GM23248 (cell line): Measurements from ENCODE around the gene MYO1D. TPM values are rescaled to one million over a fixed set of nuclear protein-coding genes. Genes with fewer than 3 reads are reported as not detected.
A peak's percentile ranks its signal among the peaks of the same experiment; 100 is the strongest.

ENCODE experiments used
- DNase-seq: peaks from one replicate; pipeline ENCODE4 v3.0.0-alpha.2; 2015
- H2AFZ ChIP-seq: fragments of 200-600 bp; sonication (generic); 2 replicates; pipeline ENCODE4 v1.6.1; 2016; ENCODE audit warnings: antibody characterized with exemption
- H3F3A ChIP-seq: fragments of 200-600 bp; sonication (generic); 2 replicates; pipeline ENCODE4 v1.6.1; 2016; ENCODE audit warnings: mild to moderate bottlenecking, antibody characterized with exemption, mixed run types; ENCODE audit not compliant: insufficient read depth
- H3K27ac ChIP-seq: fragments of 200-600 bp; sonication (generic); 2 replicates; pipeline ENCODE4 v1.5.1; 2016; ENCODE audit warnings: mild to moderate bottlenecking
- H3K27me3 ChIP-seq: fragments of 200-600 bp; sonication (generic); replicated peaks from 2 replicates; pipeline ENCODE4 v1.6.1; 2016; ENCODE audit warnings: mild to moderate bottlenecking; ENCODE audit not compliant: insufficient read depth
- H3K36me3 ChIP-seq: fragments of 200-600 bp; sonication (generic); 2 replicates; pipeline ENCODE4 v1.6.1; 2016; ENCODE audit warnings: low read depth, mild to moderate bottlenecking
- H3K4me1 ChIP-seq: fragments of 200-600 bp; sonication (generic); 2 replicates; pipeline ENCODE4 v1.6.1; 2016; ENCODE audit warnings: mild to moderate bottlenecking; ENCODE audit not compliant: insufficient read depth
- H3K4me2 ChIP-seq: fragments of 200-600 bp; sonication (generic); one replicate; pipeline ENCODE4 v1.6.1; 2016; ENCODE audit warnings: mild to moderate bottlenecking; ENCODE audit not compliant: unreplicated experiment
- H3K4me3 ChIP-seq: fragments of 200-600 bp; sonication (generic); 2 replicates; pipeline ENCODE4 v1.5.1; 2016; ENCODE audit warnings: mild to moderate bottlenecking
- H3K79me2 ChIP-seq: fragments of 200-600 bp; sonication (generic); 2 replicates; pipeline ENCODE4 v1.6.1; 2016; ENCODE audit warnings: mild to moderate bottlenecking; ENCODE audit not compliant: insufficient read depth
- H3K9ac ChIP-seq: fragments of 200-600 bp; sonication (generic); 2 replicates; pipeline ENCODE4 v1.6.1; 2016; ENCODE audit warnings: mild to moderate bottlenecking
- H3K9me2 ChIP-seq: fragments of 200-600 bp; sonication (generic); 2 replicates; pipeline ENCODE4 v1.6.1; 2016; ENCODE audit warnings: mixed run types, mild to moderate bottlenecking, moderate library complexity; ENCODE audit not compliant: insufficient read depth
- H3K9me3 ChIP-seq: fragments of 200-600 bp; sonication (generic); one replicate; pipeline ENCODE4 v1.6.1; 2017; ENCODE audit warnings: low read depth
- H4K20me1 ChIP-seq: fragments of 200-600 bp; sonication (generic); 2 replicates; pipeline ENCODE4 v1.6.0; 2016; ENCODE audit not compliant: insufficient read depth
- EZH2 ChIP-seq: fragments of 200-600 bp; sonication (generic); IDR thresholded peaks from 2 replicates; pipeline ENCODE4 v1.6.1; 2018; ENCODE audit warnings: antibody characterized with exemption, mild to moderate bottlenecking; ENCODE audit not compliant: insufficient read depth, poor library complexity, severe bottlenecking
- EZH2phosphoT487 ChIP-seq: fragments of 200-600 bp; sonication (generic); IDR thresholded peaks from 2 replicates; pipeline ENCODE4 v1.6.1; 2018; ENCODE audit warnings: antibody characterized with exemption, moderate library complexity, mild to moderate bottlenecking, low read depth; ENCODE audit not compliant: insufficient read depth
- WGBS, 2 experiments: methylation state at CpG; one replicate each; pipeline ENCODE4 v1.1.6; 2015 to 2017; ENCODE audit warnings: low lambda C conversion rate in 2 of 2, low coverage in 1 of 2; ENCODE audit errors: missing lambda C conversion rate in 2 of 2; 5-methylcytosine and 5-hydroxymethylcytosine counted together
- in situ Hi-C: fragments of 300-500 bp; cut with MboI; formaldehyde crosslinking; loops from 2 replicates; pipeline ENCODE4 v1.15.0; 2020
- polyA plus RNA-seq: library from polyadenylated mRNA; unstranded; fragments of >200 nt; fragmentation: Nextera tagmentation; extraction: Ambion mirVana; gene quantifications from 2 replicates; pipeline ENCODE4 v1.2.1, GENCODE V29; 2016
- total RNA-seq: library from RNA; depleted of rRNA; stranded (reverse); fragments of >200 nt; shearing (Covaris generic); gene quantifications from 2 replicates; pipeline ENCODE4 v1.2.3, GENCODE V29; 2014

Gene MYO1D
- total and polyA plus RNA-seq, 2 experiments from 2014 or later = 54.1 to 99.5 TPM

- peaks cover 55% of the 10 kb centered on the region for H3F3A ChIP-seq
- peaks cover 33% of the 10 kb centered on the region for H3K79me2 ChIP-seq
- TF ChIP-seq EZH2 (no peak), EZH2phosphoT487 (no peak)
- H3K27me3 ChIP-seq = no peaks in the 10 kb centered on the region
- H4K20me1 ChIP-seq = no peaks in the 10 kb centered on the region
- H2AFZ ChIP-seq = no peak overlapping the region
- in situ Hi-C loops = no loop called here
- H3K4me1 ChIP-seq = peaks cover 57% of the 10 kb centered on the region
- peak overlapping the region; percentile 68 for H3K4me3 ChIP-seq
- H3K9ac ChIP-seq = peak overlapping the region; percentile 67
- peak overlapping the region; percentile 71 for H3K27ac ChIP-seq
- peak overlapping the region; percentile 82 for H3K4me2 ChIP-seq
- no peaks in the 10 kb centered on the region for H3K9me3 ChIP-seq
- H3K36me3 ChIP-seq = no peaks in the 10 kb centered on the region
- H3K9me2 ChIP-seq = no peaks in the 10 kb centered on the region
- 28 to 34% methylated on average over 3 of the region's 3 CpGs for WGBS, 2 experiments
- peak; percentile 98 for DNase-seq
Measured at GRCh38 chr17:32878211-32878610, 1.3 kb upstream of the MYO1D start.

- no peak for TF ChIP-seq EZH2phosphoT487
- peak; percentile 97 for DNase-seq
- in situ Hi-C loops = no loop called here
Measured at GRCh38 chr17:32877164-32877764, 340 bp upstream of the MYO1D start.

GRCh38 chr17:32875923-32876416 lies 954 bp downstream of the MYO1D start:
- H3K27ac ChIP-seq = peak overlapping the region; percentile 32
- H3K9me3 ChIP-seq = no peaks in the 10 kb centered on the region
- H3K4me1 ChIP-seq = peaks cover 51% of the 10 kb centered on the region
- H3K4me2 ChIP-seq = peak overlapping the region; percentile 75
- DNase-seq = peak; percentile 59
- H3F3A ChIP-seq = peaks cover 46% of the 10 kb centered on the region
- H3K9ac ChIP-seq = peak overlapping the region; percentile 74
- H3K27me3 ChIP-seq = no peaks in the 10 kb centered on the region
- H3K9me2 ChIP-seq = no peaks in the 10 kb centered on the region
- H3K4me3 ChIP-seq = peak overlapping the region; percentile 72
- H2AFZ ChIP-seq = peak overlapping the region; percentile 69
- 1 to 2% methylated on average over 15 of the region's 15 CpGs for WGBS, 2 experiments
- in situ Hi-C loops = no loop called here
- TF ChIP-seq EZH2phosphoT487 = no peak
- TF ChIP-seq EZH2 = no peak
- H3K36me3 ChIP-seq = no peaks in the 10 kb centered on the region
- no peaks in the 10 kb centered on the region for H4K20me1 ChIP-seq
- peaks cover 50% of the 10 kb centered on the region for H3K79me2 ChIP-seq

More at GRCh38 chr17:32877164-32877764, 340 bp upstream of the MYO1D start:
- Histone ChIP-seq H3K9me3 (no peaks in the 10 kb centered on the region), H3K4me1 (peaks cover 50% of the 10 kb centered on the region), H3K36me3 (no peaks in the 10 kb centered on the region), H3K79me2 (peaks cover 42% of the 10 kb centered on the region), H3K4me2 (peak overlapping the region; percentile 82), H3K27ac (peak overlapping the region; percentile 71), H4K20me1 (no peaks in the 10 kb centered on the region), H3K9ac (peak overlapping the region; percentile 74), H2AFZ (peak overlapping the region; percentile 95), H3K4me3 (peak overlapping the region; percentile 72), H3K27me3 (no peaks in the 10 kb centered on the region), H3F3A (peaks cover 48% of the 10 kb centered on the region), H3K9me2 (no peaks in the 10 kb centered on the region)
- 0 to 2% methylated on average over 18 to 44 of the region's 44 CpGs for WGBS, 2 experiments

GRCh38 chr17:32875230-32875917 lies 1.6 kb downstream of the MYO1D start:
- TF ChIP-seq EZH2 (no peak), EZH2phosphoT487 (no peak)
- Histone ChIP-seq H3F3A (peaks cover 48% of the 10 kb centered on the region), H4K20me1 (no peaks in the 10 kb centered on the region), H3K27ac (peak overlapping the region; percentile 32; the same call in 1 of the 2 replicates), H3K36me3 (no peaks in the 10 kb centered on the region), H3K9ac (peak overlapping the region; percentile 74), H3K4me2 (peak overlapping the region; percentile 75), H3K79me2 (peaks cover 50% of the 10 kb centered on the region), H3K4me3 (peak overlapping the region; percentile 72), H3K27me3 (no peaks in the 10 kb centered on the region), H3K9me3 (no peaks in the 10 kb centered on the region), H3K4me1 (peaks cover 52% of the 10 kb centered on the region), H2AFZ (peak overlapping the region; percentile 69), H3K9me2 (no peaks in the 10 kb centered on the region)
- 87 to 88% methylated on average over 2 of the region's 2 CpGs for WGBS, 2 experiments
- in situ Hi-C loops = no loop called here
- no peak for DNase-seq
